Upper lobe of left lung (tissue), 6 donors: ENCODE results near the gene ADAMTS3. TPM values are rescaled to one million over a fixed set of nuclear protein-coding genes. Genes with fewer than 3 reads are reported as not detected.

Source experiments
- ATAC-seq, 2 donors: fragments of 200-7000 bp; cut with Tn5 transposase; one replicate each; pipeline ENCODE4 v1.9.1; 2022; ENCODE audit warnings: mild to moderate bottlenecking in 2 of 2, moderate library complexity in 2 of 2; ENCODE audit not compliant: low FRiP score in 2 of 2
- DNase-seq, 2 donors: peaks; one replicate each; pipeline ENCODE4 v3.0.0-alpha.2; 2019 to 2020
- H3K27ac ChIP-seq, 4 donors: fragments of 200-600 bp; sonication (generic); one replicate each; pipeline ENCODE4 v1.5.1; 2016 to 2019
- H3K27me3 ChIP-seq, 4 donors: fragments of 200-600 bp; sonication (generic); one replicate each; pipeline ENCODE4 v1.5.1; 2017 to 2019
- H3K36me3 ChIP-seq, 4 donors: fragments of 200-600 bp; sonication (generic); one replicate each; pipeline ENCODE4 v1.5.1; 2016 to 2019
- H3K4me1 ChIP-seq, 4 donors: fragments of 200-600 bp; sonication (generic); one replicate each; pipeline ENCODE4 v1.5.1; 2018 to 2019
- H3K4me3 ChIP-seq, 4 donors: fragments of 200-600 bp; sonication (generic); one replicate each; pipeline ENCODE4 v1.5.1; 2017 to 2019; ENCODE audit warnings: mild to moderate bottlenecking in 2 of 4, moderate library complexity in 1 of 4
- H3K9me3 ChIP-seq, 4 donors: fragments of 200-600 bp; sonication (generic); one replicate each; pipeline ENCODE4 v1.5.1; 2018 to 2019
- EP300 ChIP-seq, 4 donors: sonication (generic); formaldehyde crosslinking; IDR thresholded peaks; one replicate each; pipeline ENCODE4 v1.5.1; 2017; ENCODE audit warnings: antibody characterized with exemption in 4 of 4, control low read depth in 2 of 4
- POLR2A ChIP-seq, 4 donors: fragments of 450-650 bp; IDR thresholded peaks; one replicate each; pipeline ENCODE4 v1.5.1; 2016 to 2017; ENCODE audit warnings: antibody characterized with exemption in 4 of 4, mild to moderate bottlenecking in 2 of 4
- POLR2AphosphoS5 ChIP-seq, 2 donors: sonication (generic); formaldehyde crosslinking; IDR thresholded peaks; one replicate each; pipeline ENCODE4 v1.5.1; 2017; ENCODE audit warnings: antibody characterized with exemption in 2 of 2
- WGBS, 2 donors: methylation state at CpG; one replicate each; pipeline ENCODE4 v1.1.5; 2017 to 2018; 5-methylcytosine and 5-hydroxymethylcytosine counted together
- total RNA-seq, 6 donors: library from RNA; depleted of rRNA in 4 of 6; stranded (reverse); fragments of >200 nt in 4 of 6; gene quantifications; one replicate each; pipeline versions ENCODE4 v1.1.0 to v1.2.1, GENCODE V29; 2016 to 2021
- TF ChIP-seq, protein P1 (sequence below), 6 experiments: fragments of 450-650 bp in 4 of 6; fragments of 200-600 bp in 2 of 6; sonication (generic) in 2 of 6; IDR thresholded peaks; one replicate each; pipeline ENCODE4 v1.5.1; 2016 to 2019; ENCODE audit warnings: antibody characterized with exemption in 6 of 6
- donor health status: DM: no; HTN: no; CAD: no; lungs with moderate emphysema.
- donor health status: DM: no; HTN: yes; CAD: no; lungs with severe emphysema.

ADAMTS3 gene
- total RNA-seq, 6 donors from 2014 or later, result 1.0 to 5.2 (median 2.3) TPM

DNA sequence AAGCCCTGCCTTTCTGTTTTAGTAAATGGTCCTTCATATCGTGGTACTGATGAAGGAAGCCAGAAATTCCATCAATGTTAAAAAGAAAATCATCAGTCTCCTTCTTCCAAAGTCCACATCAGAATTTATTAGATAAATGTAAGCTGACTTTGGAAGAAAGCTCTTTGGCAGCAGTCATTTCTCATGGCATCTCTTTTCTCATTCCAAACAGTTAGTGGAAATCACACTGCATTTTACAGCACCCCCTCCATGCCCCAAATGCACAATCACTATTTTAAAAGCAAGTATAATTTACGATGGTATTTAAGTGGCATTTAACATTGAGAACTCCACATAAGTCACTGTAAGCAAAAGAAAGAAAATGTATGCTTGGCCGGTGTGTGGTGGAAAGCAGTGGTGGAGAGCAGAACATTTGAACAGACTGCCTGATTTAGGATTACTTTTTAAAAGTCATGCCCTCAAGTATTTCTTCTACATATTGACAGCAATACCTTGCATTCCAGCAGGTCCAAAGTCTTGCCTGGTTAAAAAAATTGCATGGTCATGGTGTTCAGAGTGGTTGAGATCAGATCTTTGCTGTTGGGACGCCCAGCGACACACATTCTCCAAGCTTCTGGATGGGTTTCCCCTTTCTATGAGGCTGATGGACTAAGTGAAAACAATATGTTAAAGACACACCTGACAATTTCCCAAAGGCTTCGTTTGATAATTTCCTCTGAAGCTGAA lies 248.6 kb downstream of the ADAMTS3 start:
- DNase-seq, result no peak
- Histone ChIP-seq H3K4me1 (no peaks in the 10 kb centered on the region), H3K4me3 (no peak overlapping the region), H3K27ac (no peak overlapping the region), H3K27me3 (no peaks in the 10 kb centered on the region), H3K9me3 (no peaks in the 10 kb centered on the region), H3K36me3 (no peaks in the 10 kb centered on the region)
- TF ChIP-seq, protein P1, sequence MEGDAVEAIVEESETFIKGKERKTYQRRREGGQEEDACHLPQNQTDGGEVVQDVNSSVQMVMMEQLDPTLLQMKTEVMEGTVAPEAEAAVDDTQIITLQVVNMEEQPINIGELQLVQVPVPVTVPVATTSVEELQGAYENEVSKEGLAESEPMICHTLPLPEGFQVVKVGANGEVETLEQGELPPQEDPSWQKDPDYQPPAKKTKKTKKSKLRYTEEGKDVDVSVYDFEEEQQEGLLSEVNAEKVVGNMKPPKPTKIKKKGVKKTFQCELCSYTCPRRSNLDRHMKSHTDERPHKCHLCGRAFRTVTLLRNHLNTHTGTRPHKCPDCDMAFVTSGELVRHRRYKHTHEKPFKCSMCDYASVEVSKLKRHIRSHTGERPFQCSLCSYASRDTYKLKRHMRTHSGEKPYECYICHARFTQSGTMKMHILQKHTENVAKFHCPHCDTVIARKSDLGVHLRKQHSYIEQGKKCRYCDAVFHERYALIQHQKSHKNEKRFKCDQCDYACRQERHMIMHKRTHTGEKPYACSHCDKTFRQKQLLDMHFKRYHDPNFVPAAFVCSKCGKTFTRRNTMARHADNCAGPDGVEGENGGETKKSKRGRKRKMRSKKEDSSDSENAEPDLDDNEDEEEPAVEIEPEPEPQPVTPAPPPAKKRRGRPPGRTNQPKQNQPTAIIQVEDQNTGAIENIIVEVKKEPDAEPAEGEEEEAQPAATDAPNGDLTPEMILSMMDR (IDR thresholded peaks at IDR 0.05), result no peak
- no peak for TF ChIP-seq EP300 (IDR thresholded peaks at IDR 0.05)
- no peak for TF ChIP-seq POLR2A (IDR thresholded peaks at IDR 0.05)
- no peak for TF ChIP-seq POLR2AphosphoS5 (IDR thresholded peaks at IDR 0.05)
- ATAC-seq, result no peak
- 81 to 83% methylated on average over 6 of the region's 6 CpGs for WGBS, 2 donors

DNA sequence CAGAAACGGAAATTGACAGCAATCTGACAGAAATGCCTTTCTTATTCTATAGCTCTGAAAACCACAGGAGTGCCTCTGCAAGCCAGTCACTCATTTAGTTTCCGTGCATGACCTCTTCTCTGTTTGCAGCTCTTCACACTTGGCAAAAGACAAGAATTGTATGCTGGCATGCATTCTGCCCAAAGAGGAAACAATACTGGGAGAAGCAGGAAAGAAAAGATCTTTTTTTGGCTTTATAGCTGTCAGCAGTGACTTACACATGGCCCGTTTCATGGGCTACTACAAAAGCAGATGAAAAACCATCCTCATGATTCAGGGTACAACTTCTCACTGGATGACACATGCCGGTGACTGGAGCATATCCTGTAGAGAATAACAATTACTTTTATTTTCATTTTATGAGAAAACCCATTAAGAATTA lies 249.4 kb downstream of the ADAMTS3 start:
- 42 to 45% methylated on average over 4 of the region's 4 CpGs for WGBS, 2 donors
- Histone ChIP-seq H3K27ac (no peak overlapping the region), H3K4me3 (no peak overlapping the region), H3K4me1 (peaks cover 0 to 4% (median 0%) of the 10 kb centered on the region in 4 donors), H3K9me3 (no peaks in the 10 kb centered on the region), H3K36me3 (no peaks in the 10 kb centered on the region), H3K27me3 (no peaks in the 10 kb centered on the region)
- no peak for ATAC-seq
- no peak for TF ChIP-seq EP300 (IDR thresholded peaks at IDR 0.05)
- TF ChIP-seq POLR2AphosphoS5 (IDR thresholded peaks at IDR 0.05), result no peak
- TF ChIP-seq POLR2A (IDR thresholded peaks at IDR 0.05), result no peak
- TF ChIP-seq, protein P1 (IDR thresholded peaks at IDR 0.05), result no peak
- no peak for DNase-seq

DNA sequence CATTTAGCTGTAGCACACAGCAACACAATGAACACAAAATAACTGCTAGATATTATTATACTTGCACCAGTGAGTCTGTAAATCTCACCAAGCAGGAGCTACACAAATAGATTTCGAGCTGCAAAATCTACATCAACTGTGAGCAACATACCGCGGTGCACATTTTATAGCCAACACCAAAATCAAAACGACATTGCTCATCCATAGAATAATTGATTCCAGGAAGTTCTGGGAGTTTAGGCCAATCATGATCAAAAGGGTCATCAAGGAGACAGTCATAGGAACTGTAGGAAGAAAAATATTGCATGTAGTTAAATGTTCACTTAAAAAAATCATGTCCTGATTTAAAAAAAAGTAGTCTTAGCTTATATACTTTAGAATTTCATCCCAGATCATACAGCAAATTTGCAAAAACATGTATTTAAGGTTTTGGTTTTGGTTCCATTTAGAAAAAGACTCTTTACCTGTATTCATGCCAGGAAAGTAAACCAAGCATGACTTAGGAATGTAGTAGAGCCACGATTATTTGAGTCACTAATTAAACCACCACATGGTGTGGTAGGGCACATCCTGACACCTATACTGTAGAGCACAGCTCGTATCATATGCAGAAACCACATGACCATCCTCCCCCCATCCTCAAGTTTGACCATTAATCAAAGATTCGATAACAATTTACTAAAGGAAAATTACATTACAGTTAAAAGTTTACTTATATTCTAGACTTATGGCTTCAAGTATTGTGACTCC lies 250.4 kb downstream of the ADAMTS3 start:
- Histone ChIP-seq H3K9me3 (no peaks in the 10 kb centered on the region), H3K27me3 (no peaks in the 10 kb centered on the region), H3K4me1 (peaks cover 0 to 6% (median 0%) of the 10 kb centered on the region in 4 donors), H3K4me3 (no peak overlapping the region), H3K27ac (no peak overlapping the region), H3K36me3 (no peaks in the 10 kb centered on the region)
- WGBS, 2 donors, result 82% methylated on average over 7 of the region's 7 CpGs
- DNase-seq (no peak), ATAC-seq (no peak)
- no peak for TF ChIP-seq EP300 (IDR thresholded peaks at IDR 0.05)
- TF ChIP-seq POLR2AphosphoS5 (IDR thresholded peaks at IDR 0.05), result no peak
- no peak for TF ChIP-seq POLR2A (IDR thresholded peaks at IDR 0.05)

DNA sequence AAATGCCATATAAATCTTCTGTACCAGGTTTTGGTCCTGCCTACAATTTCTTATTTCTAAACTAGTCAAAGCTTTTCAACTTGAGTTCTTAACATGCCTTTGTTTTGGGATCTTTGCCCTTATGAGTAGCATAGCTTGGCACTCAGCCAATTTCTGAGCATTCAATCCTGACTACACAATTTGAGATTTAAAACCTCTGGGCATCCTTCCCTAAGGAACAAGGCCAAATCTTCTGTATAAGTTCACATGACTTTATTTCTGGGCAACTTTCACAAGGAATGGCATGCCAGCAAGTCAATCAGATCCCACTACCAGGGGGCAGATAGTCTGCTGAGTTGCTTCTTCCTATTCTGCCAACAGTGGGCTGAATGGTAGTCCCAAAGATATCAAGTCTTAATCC lies 254.2 kb downstream of the ADAMTS3 start:
- Histone ChIP-seq H3K27ac (no peak overlapping the region), H3K36me3 (no peaks in the 10 kb centered on the region), H3K4me1 (peaks cover 8 to 28% (median 11%) of the 10 kb centered on the region in 4 donors), H3K4me3 (no peak overlapping the region), H3K27me3 (no peaks in the 10 kb centered on the region), H3K9me3 (no peaks in the 10 kb centered on the region)
- TF ChIP-seq POLR2AphosphoS5 (IDR thresholded peaks at IDR 0.05), result no peak
- TF ChIP-seq, protein P1 (IDR thresholded peaks at IDR 0.05), result no peak
- TF ChIP-seq POLR2A (IDR thresholded peaks at IDR 0.05), result no peak
- no peak for TF ChIP-seq EP300 (IDR thresholded peaks at IDR 0.05)
- no peak for ATAC-seq
- no peak for DNase-seq

DNA sequence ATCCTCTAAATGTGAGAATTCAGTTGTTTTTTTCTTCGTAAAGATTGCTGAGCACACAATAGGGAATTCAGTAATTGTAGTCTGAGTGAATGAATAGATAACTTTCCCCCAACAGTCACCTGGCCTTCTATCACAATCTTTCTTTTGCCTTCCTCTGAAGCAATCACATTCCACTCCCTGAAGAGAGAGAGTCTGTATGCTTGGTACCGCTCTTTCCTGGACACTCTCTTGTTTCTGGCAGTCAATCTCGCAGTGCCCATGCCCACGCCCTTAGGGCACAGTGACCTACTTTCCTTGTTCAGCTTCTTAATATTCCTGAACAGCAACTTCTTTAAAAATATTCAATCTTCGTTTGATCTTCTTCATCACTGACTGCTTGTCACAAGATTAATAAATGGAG lies 255.9 kb downstream of the ADAMTS3 start:
- Histone ChIP-seq H3K9me3 (no peaks in the 10 kb centered on the region), H3K4me1 (peaks cover 8 to 28% (median 11%) of the 10 kb centered on the region in 4 donors), H3K4me3 (no peak overlapping the region), H3K36me3 (no peaks in the 10 kb centered on the region), H3K27me3 (no peaks in the 10 kb centered on the region), H3K27ac (no peak overlapping the region)
- 63 to 71% methylated on average over 5 of the region's 5 CpGs for WGBS, 2 donors
- peak in 1 of 2 donors; percentile 28 for DNase-seq
- TF ChIP-seq, protein P1 (IDR thresholded peaks at IDR 0.05), result no peak
- TF ChIP-seq POLR2AphosphoS5 (IDR thresholded peaks at IDR 0.05), result no peak
- no peak for TF ChIP-seq POLR2A (IDR thresholded peaks at IDR 0.05)
- no peak for TF ChIP-seq EP300 (IDR thresholded peaks at IDR 0.05)
- ATAC-seq, result peak in 1 of 2 donors; percentile 57
